Naive thymus-derived CD4-positive, alpha-beta T cell (primary cell): ENCODE results near the gene HYI. TPM values are rescaled to one million over a fixed set of nuclear protein-coding genes. Genes with fewer than 3 reads are reported as not detected.
"Not testable (repeated sequence)": the region's sequence is repeated elsewhere in the genome, so short reads cannot be mapped to it uniquely, and the experiment has no call there.

ENCODE experiments used
- ATAC-seq: fragments of 150-1000 bp; cut with Tn5 transposase; 2 replicates; pipeline ENCODE4 v1.10.0; 2021; ENCODE audit warnings: mild to moderate bottlenecking, moderate library complexity
- CTCF ChIA-PET: fragments of 350-600 bp; sonication (Branson Sonifier 250); formaldehyde crosslinking; loops from one replicate; lab custom pipeline; 2021; ENCODE audit warnings: antibody characterized with exemption; lab: Charles Lee
- POLR2A ChIA-PET: fragments of 350-600 bp; sonication (Branson Sonifier 250); formaldehyde crosslinking; loops from one replicate; lab custom pipeline; 2021; ENCODE audit warnings: antibody characterized with exemption, inconsistent platforms; lab: Charles Lee
- DNase-seq, 9 donors: peaks; one replicate each; pipeline versions ENCODE4 v3.0.0 to v3.0.0-alpha.2; 2020 to 2022; ENCODE audit warnings: mixed read lengths in 1 of 9
- H3K27ac ChIP-seq: one replicate; pipeline ENCODE4 v1.7.0; 2013; ENCODE audit warnings: mild to moderate bottlenecking, low read depth, low read length, moderate library complexity
- H3K27me3 ChIP-seq, 2 donors: one replicate each; pipeline ENCODE4 v1.7.0; 2013; ENCODE audit warnings: low read length in 2 of 2, mild to moderate bottlenecking in 2 of 2, moderate library complexity in 2 of 2; ENCODE audit not compliant: control insufficient read depth in 2 of 2, insufficient read depth in 2 of 2
- H3K36me3 ChIP-seq, 3 experiments: 1 replicate in 2 of 3; 2 replicates in 1 of 3; pipeline ENCODE4 v1.7.0; 2013; ENCODE audit warnings: low read length in 3 of 3, mild to moderate bottlenecking in 3 of 3, moderate library complexity in 1 of 3; ENCODE audit not compliant: insufficient read depth in 3 of 3, control insufficient read depth in 2 of 3
- H3K4me1 ChIP-seq, 2 donors: one replicate each; pipeline ENCODE4 v1.7.0; 2013; ENCODE audit warnings: low read length in 2 of 2, mild to moderate bottlenecking in 2 of 2, moderate library complexity in 1 of 2; ENCODE audit not compliant: control insufficient read depth in 2 of 2, insufficient read depth in 2 of 2
- H3K4me3 ChIP-seq: 2 replicates; pipeline ENCODE4 v1.7.0; 2013; ENCODE audit warnings: mild to moderate bottlenecking, low read length
- H3K9me3 ChIP-seq, 3 experiments: 1 replicate in 2 of 3; 2 replicates in 1 of 3; pipeline ENCODE4 v1.7.0; 2013; ENCODE audit warnings: low read length in 3 of 3; ENCODE audit not compliant: control insufficient read depth in 2 of 3
- H3K27ac Mint-ChIP-seq, 9 donors: one replicate each; pipeline ENCODE4 v1.8.0; 2020 to 2022; ENCODE audit warnings: mixed read lengths in 9 of 9, mild to moderate bottlenecking in 8 of 9, moderate library complexity in 5 of 9, inconsistent platforms in 2 of 9
- H3K27me3 Mint-ChIP-seq, 5 donors: one replicate each; pipeline ENCODE4 v1.8.0; 2021 to 2022; ENCODE audit warnings: mixed read lengths in 5 of 5, mild to moderate bottlenecking in 1 of 5
- H3K36me3 Mint-ChIP-seq, 5 donors: one replicate each; pipeline ENCODE4 v1.8.0; 2020 to 2022; ENCODE audit warnings: mixed read lengths in 5 of 5, mild to moderate bottlenecking in 3 of 5, inconsistent platforms in 1 of 5
- H3K4me1 Mint-ChIP-seq, 7 donors: one replicate each; pipeline ENCODE4 v1.8.0; 2020 to 2022; ENCODE audit warnings: mixed read lengths in 7 of 7, mild to moderate bottlenecking in 3 of 7, inconsistent platforms in 1 of 7
- H3K4me3 Mint-ChIP-seq, 10 donors: one replicate each; pipeline ENCODE4 v1.8.0; 2020 to 2022; ENCODE audit warnings: mild to moderate bottlenecking in 10 of 10, mixed read lengths in 10 of 10, moderate library complexity in 6 of 10, inconsistent platforms in 2 of 10
- H3K9me3 Mint-ChIP-seq, 11 donors: one replicate each; pipeline ENCODE4 v1.8.0; 2020 to 2022; ENCODE audit warnings: mixed read lengths in 11 of 11, mild to moderate bottlenecking in 4 of 11, inconsistent platforms in 1 of 11, moderate library complexity in 1 of 11
- intact Hi-C, 2 donors: fragments of 100-400 bp; cut with micrococcal nuclease; formaldehyde crosslinking; loops; one replicate each; pipeline ENCODE4 v1.15.1; 2023
- polyA plus RNA-seq, 2 donors: library from polyadenylated mRNA; unstranded; fragments of 300-500 nt; fragmentation: Illumina TruSeq; gene quantifications; one replicate each; pipeline ENCODE4 v1.2.3, GENCODE V29; 2021
- total RNA-seq, 6 experiments: library from RNA in 5 of 6; stranded (reverse) in 5 of 6; gene quantifications; 1 replicate in 5 of 6; 2 replicates in 1 of 6; pipeline ENCODE4 v1.2.3 and lab custom pipeline; 2021 to 2026

The HYI gene
- total and polyA plus RNA-seq, 7 experiments from 2014 or later: 4.4 to 29.3 (median 22.3) TPM

- no peaks in the 10 kb centered on the region for H3K9me3 Mint-ChIP-seq
- H3K36me3 Mint-ChIP-seq: peaks cover 4 to 23% (median 12%) of the 10 kb centered on the region in 5 donors
- CTCF ChIA-PET: interaction anchor here (2.3 kb wide), 1 partner anchor 193 kb away, joined by 9 read pairs; no protein-coding TSS in a partner anchor
These were observed 33.9 kb downstream of the HYI start for GRCh38 chr1:43419627-43420425.

GRCh38 chr1:43418858-43419257 is 34.9 kb downstream of the HYI start:
- no peaks in the 10 kb centered on the region for H3K27me3 Mint-ChIP-seq
- ATAC-seq (no peak), DNase-seq (no peak)
- intact Hi-C loops: no loop called here
- no peak overlapping the region for H3K4me3 ChIP-seq
- ChIA-PET CTCF (interaction anchor here (0.5 to 2.3 kb wide), 3 partner anchors 181 to 665 kb away, joined by 3 to 9 read pairs (median 4); no protein-coding TSS in a partner anchor), POLR2A (no interaction called here)
- H3K36me3 Mint-ChIP-seq: peaks cover 4 to 27% (median 16%) of the 10 kb centered on the region in 5 donors
- H3K4me1 Mint-ChIP-seq: peaks cover 0 to 12% (median 6%) of the 10 kb centered on the region in 7 donors
- H3K9me3 ChIP-seq: no peaks in the 10 kb centered on the region
- peaks cover 8 to 88% (median 32%) of the 10 kb centered on the region in 3 experiments for H3K36me3 ChIP-seq
- no peaks in the 10 kb centered on the region for H3K27me3 ChIP-seq
- no peaks in the 10 kb centered on the region for H3K4me1 ChIP-seq
- H3K9me3 Mint-ChIP-seq: no peaks in the 10 kb centered on the region
- no peak overlapping the region for H3K4me3 Mint-ChIP-seq
- no peak overlapping the region for H3K27ac Mint-ChIP-seq
- no peak overlapping the region for H3K27ac ChIP-seq

More at GRCh38 chr1:43419627-43420425, 33.9 kb downstream of the HYI start:
- Histone ChIP-seq H3K27me3 (no peaks in the 10 kb centered on the region), H3K4me3 (no peak overlapping the region), H3K27ac (no peak overlapping the region), H3K9me3 (no peaks in the 10 kb centered on the region), H3K36me3 (peaks cover 8 to 98% (median 32%) of the 10 kb centered on the region in 3 experiments), H3K4me1 (no peaks in the 10 kb centered on the region)
- H3K4me3 Mint-ChIP-seq: no peak overlapping the region
- H3K27me3 Mint-ChIP-seq: no peaks in the 10 kb centered on the region
- H3K27ac Mint-ChIP-seq: no peak overlapping the region
- POLR2A ChIA-PET: no interaction called here
- intact Hi-C loops: no loop called here
- DNase-seq: no peak
- ATAC-seq: no peak
- peaks cover 0 to 8% (median 2%) of the 10 kb centered on the region in 7 donors for H3K4me1 Mint-ChIP-seq

GRCh38 chr1:43415901-43416300 is 37.8 kb downstream of the HYI start:
- H3K27me3 Mint-ChIP-seq: no peaks in the 10 kb centered on the region

GRCh38 chr1:43414634-43415223 is 39.0 kb downstream of the HYI start:
- H3K4me1 Mint-ChIP-seq: peaks cover 0 to 10% (median 3%) of the 10 kb centered on the region in 7 donors
- H3K27me3 ChIP-seq: no peaks in the 10 kb centered on the region
- H3K4me3 ChIP-seq: no peak overlapping the region
- H3K36me3 ChIP-seq: peaks cover 0 to 49% (median 20%) of the 10 kb centered on the region in 3 experiments
- H3K27ac Mint-ChIP-seq: peak overlapping the region in 5 of 9 donors; percentile 6 to 38 (median 24)
- intact Hi-C loops: loop anchor here (1.0 kb wide), 2 partner anchors 176 to 187 kb away; no protein-coding TSS in a partner anchor
- H3K27ac ChIP-seq: no peak overlapping the region
- peak; percentile 95 for ATAC-seq
- H3K4me3 Mint-ChIP-seq: no peak overlapping the region
- H3K27me3 Mint-ChIP-seq: no peaks in the 10 kb centered on the region
- no peaks in the 10 kb centered on the region for H3K9me3 Mint-ChIP-seq
- CTCF ChIA-PET: interaction anchor here (0.6 to 4.1 kb wide), 11 partner anchors 26 to 1148 kb away, joined by 3 to 60 read pairs (median 6); partner anchors contain the start of genes MED8 and SZT2
- H3K4me1 ChIP-seq: no peaks in the 10 kb centered on the region
- no peaks in the 10 kb centered on the region for H3K9me3 ChIP-seq
- POLR2A ChIA-PET: interaction anchor here (2.1 kb wide), 1 partner anchor 188 kb away, joined by 10 read pairs; no protein-coding TSS in a partner anchor
- DNase-seq: peak; percentile 31 to 80 (median 71)
- peaks cover 5 to 15% (median 14%) of the 10 kb centered on the region in 5 donors for H3K36me3 Mint-ChIP-seq

More at GRCh38 chr1:43415901-43416300, 37.8 kb downstream of the HYI start:
- Mint-ChIP-seq H3K4me3 (no peak overlapping the region), H3K4me1 (peaks cover 0 to 10% (median 3%) of the 10 kb centered on the region in 7 donors), H3K36me3 (peaks cover 4 to 18% (median 15%) of the 10 kb centered on the region in 5 donors), H3K27ac (no peak overlapping the region), H3K9me3 (no peaks in the 10 kb centered on the region)
- Histone ChIP-seq H3K9me3 (no peaks in the 10 kb centered on the region), H3K4me3 (no peak overlapping the region), H3K27ac (no peak overlapping the region), H3K36me3 (peaks cover 4 to 61% (median 30%) of the 10 kb centered on the region in 3 experiments), H3K27me3 (no peaks in the 10 kb centered on the region), H3K4me1 (no peaks in the 10 kb centered on the region)
- ChIA-PET CTCF (interaction anchor here (1.1 to 4.1 kb wide), 3 partner anchors 182 to 192 kb away, joined by 3 to 60 read pairs (median 16); no protein-coding TSS in a partner anchor), POLR2A (interaction anchor here (2.1 kb wide), 1 partner anchor 189 kb away, joined by 10 read pairs; no protein-coding TSS in a partner anchor)
- intact Hi-C loops: no loop called here
- DNase-seq: no peak
- no peak for ATAC-seq

- H3K27me3 Mint-ChIP-seq, POLR2A ChIA-PET, H3K4me3 Mint-ChIP-seq, intact Hi-C loops, H3K9me3 Mint-ChIP-seq, H3K4me1 ChIP-seq, H3K9me3 ChIP-seq, H3K27ac ChIP-seq, DNase-seq, H3K4me3 ChIP-seq, H3K27me3 ChIP-seq, ATAC-seq: not testable (repeated sequence)
- peaks cover 0 to 45% (median 14%) of the 10 kb centered on the region in 3 experiments for H3K36me3 ChIP-seq
- CTCF ChIA-PET: interaction anchor here (1.2 to 4.1 kb wide), 4 partner anchors 182 to 189 kb away, joined by 7 to 60 read pairs (median 15); no protein-coding TSS in a partner anchor
- H3K27ac Mint-ChIP-seq: peak overlapping the region in 2 of 9 donors; percentile 36 to 65
- H3K36me3 Mint-ChIP-seq: peaks cover 11 to 27% (median 19%) of the 10 kb centered on the region in 5 donors
- H3K4me1 Mint-ChIP-seq: peaks cover 0 to 10% (median 3%) of the 10 kb centered on the region in 7 donors
These were observed 40.3 kb downstream of the HYI start for GRCh38 chr1:43413426-43413825.

GRCh38 chr1:43410571-43410970 is 43.2 kb downstream of the HYI start:
- Mint-ChIP-seq H3K36me3 (peaks cover 20 to 44% (median 24%) of the 10 kb centered on the region in 5 donors), H3K9me3 (no peaks in the 10 kb centered on the region), H3K27me3 (no peaks in the 10 kb centered on the region), H3K4me3 (no peak overlapping the region), H3K27ac (no peak overlapping the region), H3K4me1 (peaks cover 0 to 10% (median 3%) of the 10 kb centered on the region in 7 donors)
- Histone ChIP-seq H3K9me3 (no peaks in the 10 kb centered on the region), H3K27ac (no peak overlapping the region), H3K36me3 (peaks cover 3 to 35% (median 11%) of the 10 kb centered on the region in 3 experiments), H3K4me1 (no peaks in the 10 kb centered on the region), H3K27me3 (no peaks in the 10 kb centered on the region), H3K4me3 (no peak overlapping the region)
- POLR2A ChIA-PET: interaction anchor here (0.9 kb wide), 1 partner anchor 15 kb away, joined by 3 read pairs; no protein-coding TSS in a partner anchor
- ATAC-seq (no peak), DNase-seq (no peak)
- intact Hi-C loops: no loop called here
- CTCF ChIA-PET: interaction anchor here (0.5 to 1.2 kb wide), 2 partner anchors 184 to 248 kb away, joined by 3 to 5 read pairs; no protein-coding TSS in a partner anchor
